ENCODE data around the gene MACROD1. TPM values are rescaled to one million over a fixed set of nuclear protein-coding genes. Genes with fewer than 3 reads are reported as not detected.

Gene MACROD1
- total and polyA plus RNA-seq, 10 of the 15 experiments (the other 5 are each of a cell fraction or from before 2014, with no cell fraction given), result 1.2 to 22.7 (median 11.3) TPM; not detected in 1

- TF ChIP-seq, protein P1, sequence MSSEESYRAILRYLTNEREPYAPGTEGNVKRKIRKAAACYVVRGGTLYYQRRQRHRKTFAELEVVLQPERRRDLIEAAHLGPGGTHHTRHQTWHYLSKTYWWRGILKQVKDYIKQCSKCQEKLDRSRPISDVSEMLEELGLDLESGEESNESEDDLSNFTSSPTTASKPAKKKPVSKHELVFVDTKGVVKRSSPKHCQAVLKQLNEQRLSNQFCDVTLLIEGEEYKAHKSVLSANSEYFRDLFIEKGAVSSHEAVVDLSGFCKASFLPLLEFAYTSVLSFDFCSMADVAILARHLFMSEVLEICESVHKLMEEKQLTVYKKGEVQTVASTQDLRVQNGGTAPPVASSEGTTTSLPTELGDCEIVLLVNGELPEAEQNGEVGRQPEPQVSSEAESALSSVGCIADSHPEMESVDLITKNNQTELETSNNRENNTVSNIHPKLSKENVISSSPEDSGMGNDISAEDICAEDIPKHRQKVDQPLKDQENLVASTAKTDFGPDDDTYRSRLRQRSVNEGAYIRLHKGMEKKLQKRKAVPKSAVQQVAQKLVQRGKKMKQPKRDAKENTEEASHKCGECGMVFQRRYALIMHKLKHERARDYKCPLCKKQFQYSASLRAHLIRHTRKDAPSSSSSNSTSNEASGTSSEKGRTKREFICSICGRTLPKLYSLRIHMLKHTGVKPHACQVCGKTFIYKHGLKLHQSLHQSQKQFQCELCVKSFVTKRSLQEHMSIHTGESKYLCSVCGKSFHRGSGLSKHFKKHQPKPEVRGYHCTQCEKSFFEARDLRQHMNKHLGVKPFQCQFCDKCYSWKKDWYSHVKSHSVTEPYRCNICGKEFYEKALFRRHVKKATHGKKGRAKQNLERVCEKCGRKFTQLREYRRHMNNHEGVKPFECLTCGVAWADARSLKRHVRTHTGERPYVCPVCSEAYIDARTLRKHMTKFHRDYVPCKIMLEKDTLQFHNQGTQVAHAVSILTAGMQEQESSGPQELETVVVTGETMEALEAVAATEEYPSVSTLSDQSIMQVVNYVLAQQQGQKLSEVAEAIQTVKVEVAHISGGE (CRISPR knock-in tag; IDR thresholded peaks at IDR 0.05), result peak; percentile 63
- TF ChIP-seq USF1 (IDR thresholded peaks at IDR 0.05; ENCODE audit: borderline replicate concordance, extremely low read length, insufficient read depth, low read depth, low read length) (no peak), NFYA (IDR thresholded peaks at IDR 0.05; ENCODE audit: borderline replicate concordance, low read depth, low read length) (peak; percentile 36; the same call in 1 of the 2 replicates), POLR2AphosphoS2 (IDR thresholded peaks at IDR 0.05; ENCODE audit: low read depth, low read length) (peak; percentile 81), IRF4 (IDR thresholded peaks at IDR 0.05; ENCODE audit: low read depth, low read length) (no peak), FOXM1 (IDR thresholded peaks at IDR 0.05; ENCODE audit: low read depth, low read length) (0 out of 2 replicates have a peak, but pooled peaks have one; percentile 57), RELA (IDR thresholded peaks at IDR 0.05; ENCODE audit: borderline replicate concordance, partially characterized antibody) (peak; percentile 29), STAT3 (IDR thresholded peaks at IDR 0.05; ENCODE audit: low read depth, low read length) (no peak), E2F4 (IDR thresholded peaks at IDR 0.05; ENCODE audit: low read depth, low read length) (peak; percentile 95)
- TF ChIP-seq, protein P2, sequence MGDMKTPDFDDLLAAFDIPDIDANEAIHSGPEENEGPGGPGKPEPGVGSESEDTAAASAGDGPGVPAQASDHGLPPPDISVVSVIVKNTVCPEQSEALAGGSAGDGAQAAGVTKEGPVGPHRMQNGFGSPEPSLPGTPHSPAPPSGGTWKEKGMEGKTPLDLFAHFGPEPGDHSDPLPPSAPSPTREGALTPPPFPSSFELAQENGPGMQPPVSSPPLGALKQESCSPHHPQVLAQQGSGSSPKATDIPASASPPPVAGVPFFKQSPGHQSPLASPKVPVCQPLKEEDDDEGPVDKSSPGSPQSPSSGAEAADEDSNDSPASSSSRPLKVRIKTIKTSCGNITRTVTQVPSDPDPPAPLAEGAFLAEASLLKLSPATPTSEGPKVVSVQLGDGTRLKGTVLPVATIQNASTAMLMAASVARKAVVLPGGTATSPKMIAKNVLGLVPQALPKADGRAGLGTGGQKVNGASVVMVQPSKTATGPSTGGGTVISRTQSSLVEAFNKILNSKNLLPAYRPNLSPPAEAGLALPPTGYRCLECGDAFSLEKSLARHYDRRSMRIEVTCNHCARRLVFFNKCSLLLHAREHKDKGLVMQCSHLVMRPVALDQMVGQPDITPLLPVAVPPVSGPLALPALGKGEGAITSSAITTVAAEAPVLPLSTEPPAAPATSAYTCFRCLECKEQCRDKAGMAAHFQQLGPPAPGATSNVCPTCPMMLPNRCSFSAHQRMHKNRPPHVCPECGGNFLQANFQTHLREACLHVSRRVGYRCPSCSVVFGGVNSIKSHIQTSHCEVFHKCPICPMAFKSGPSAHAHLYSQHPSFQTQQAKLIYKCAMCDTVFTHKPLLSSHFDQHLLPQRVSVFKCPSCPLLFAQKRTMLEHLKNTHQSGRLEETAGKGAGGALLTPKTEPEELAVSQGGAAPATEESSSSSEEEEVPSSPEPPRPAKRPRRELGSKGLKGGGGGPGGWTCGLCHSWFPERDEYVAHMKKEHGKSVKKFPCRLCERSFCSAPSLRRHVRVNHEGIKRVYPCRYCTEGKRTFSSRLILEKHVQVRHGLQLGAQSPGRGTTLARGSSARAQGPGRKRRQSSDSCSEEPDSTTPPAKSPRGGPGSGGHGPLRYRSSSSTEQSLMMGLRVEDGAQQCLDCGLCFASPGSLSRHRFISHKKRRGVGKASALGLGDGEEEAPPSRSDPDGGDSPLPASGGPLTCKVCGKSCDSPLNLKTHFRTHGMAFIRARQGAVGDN (IDR thresholded peaks at IDR 0.05), result 0 out of 2 replicates have a peak, but pooled peaks have one; percentile 17
- TF ChIP-seq, protein P3, sequence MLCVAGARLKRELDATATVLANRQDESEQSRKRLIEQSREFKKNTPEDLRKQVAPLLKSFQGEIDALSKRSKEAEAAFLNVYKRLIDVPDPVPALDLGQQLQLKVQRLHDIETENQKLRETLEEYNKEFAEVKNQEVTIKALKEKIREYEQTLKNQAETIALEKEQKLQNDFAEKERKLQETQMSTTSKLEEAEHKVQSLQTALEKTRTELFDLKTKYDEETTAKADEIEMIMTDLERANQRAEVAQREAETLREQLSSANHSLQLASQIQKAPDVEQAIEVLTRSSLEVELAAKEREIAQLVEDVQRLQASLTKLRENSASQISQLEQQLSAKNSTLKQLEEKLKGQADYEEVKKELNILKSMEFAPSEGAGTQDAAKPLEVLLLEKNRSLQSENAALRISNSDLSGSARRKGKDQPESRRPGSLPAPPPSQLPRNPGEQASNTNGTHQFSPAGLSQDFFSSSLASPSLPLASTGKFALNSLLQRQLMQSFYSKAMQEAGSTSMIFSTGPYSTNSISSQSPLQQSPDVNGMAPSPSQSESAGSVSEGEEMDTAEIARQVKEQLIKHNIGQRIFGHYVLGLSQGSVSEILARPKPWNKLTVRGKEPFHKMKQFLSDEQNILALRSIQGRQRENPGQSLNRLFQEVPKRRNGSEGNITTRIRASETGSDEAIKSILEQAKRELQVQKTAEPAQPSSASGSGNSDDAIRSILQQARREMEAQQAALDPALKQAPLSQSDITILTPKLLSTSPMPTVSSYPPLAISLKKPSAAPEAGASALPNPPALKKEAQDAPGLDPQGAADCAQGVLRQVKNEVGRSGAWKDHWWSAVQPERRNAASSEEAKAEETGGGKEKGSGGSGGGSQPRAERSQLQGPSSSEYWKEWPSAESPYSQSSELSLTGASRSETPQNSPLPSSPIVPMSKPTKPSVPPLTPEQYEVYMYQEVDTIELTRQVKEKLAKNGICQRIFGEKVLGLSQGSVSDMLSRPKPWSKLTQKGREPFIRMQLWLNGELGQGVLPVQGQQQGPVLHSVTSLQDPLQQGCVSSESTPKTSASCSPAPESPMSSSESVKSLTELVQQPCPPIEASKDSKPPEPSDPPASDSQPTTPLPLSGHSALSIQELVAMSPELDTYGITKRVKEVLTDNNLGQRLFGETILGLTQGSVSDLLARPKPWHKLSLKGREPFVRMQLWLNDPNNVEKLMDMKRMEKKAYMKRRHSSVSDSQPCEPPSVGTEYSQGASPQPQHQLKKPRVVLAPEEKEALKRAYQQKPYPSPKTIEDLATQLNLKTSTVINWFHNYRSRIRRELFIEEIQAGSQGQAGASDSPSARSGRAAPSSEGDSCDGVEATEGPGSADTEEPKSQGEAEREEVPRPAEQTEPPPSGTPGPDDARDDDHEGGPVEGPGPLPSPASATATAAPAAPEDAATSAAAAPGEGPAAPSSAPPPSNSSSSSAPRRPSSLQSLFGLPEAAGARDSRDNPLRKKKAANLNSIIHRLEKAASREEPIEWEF (IDR thresholded peaks at IDR 0.05; ENCODE audit: insufficient replicate concordance, low read depth, low read length), result no peak
Measured at GRCh38 chr11:63974259-63975143, 191.4 kb downstream of the MACROD1 start, which contains the start of gene COX8A (continued).

Data from GM12878 (cell line).